GM23338 (cell line): ENCODE results near the gene TMEM35A.

Experiments used
- EZH2 ChIP-seq: fragments of 200-600 bp; sonication (generic); IDR thresholded peaks from one replicate; pipeline ENCODE4 v1.8.0; 2017; ENCODE audit warnings: antibody characterized with exemption, mild to moderate bottlenecking, low read depth; ENCODE audit not compliant: unreplicated experiment
- EZH2phosphoT487 ChIP-seq: fragments of 200-600 bp; sonication (generic); IDR thresholded peaks from one replicate; pipeline ENCODE4 v1.8.1; 2018; ENCODE audit warnings: antibody characterized with exemption; ENCODE audit not compliant: unreplicated experiment
- POLR2AphosphoS5 ChIP-seq: IDR thresholded peaks from 2 replicates; pipeline ENCODE4 v1.6.1; 2016; ENCODE audit warnings: antibody characterized with exemption, low read depth
- STAT1 ChIP-seq: IDR thresholded peaks from one replicate; pipeline ENCODE4 v1.6.1; 2016; ENCODE audit warnings: antibody characterized with exemption; ENCODE audit not compliant: unreplicated experiment
- TF ChIP-seq, protein P1 (sequence below), 2 experiments: fragments of 200-600 bp in 1 of 2; sonication (generic) in 1 of 2; conservative IDR thresholded peaks; 2 replicates each; pipeline versions ENCODE4 v1.5.1 to v1.6.1; 2016 to 2017; ENCODE audit warnings: antibody characterized with exemption in 2 of 2, low read depth in 2 of 2, mild to moderate bottlenecking in 2 of 2, moderate library complexity in 1 of 2
- TF ChIP-seq, protein P2 (sequence below): IDR thresholded peaks from one replicate; pipeline ENCODE4 v1.6.1; 2018; ENCODE audit warnings: antibody characterized with exemption; ENCODE audit not compliant: unreplicated experiment

DNA sequence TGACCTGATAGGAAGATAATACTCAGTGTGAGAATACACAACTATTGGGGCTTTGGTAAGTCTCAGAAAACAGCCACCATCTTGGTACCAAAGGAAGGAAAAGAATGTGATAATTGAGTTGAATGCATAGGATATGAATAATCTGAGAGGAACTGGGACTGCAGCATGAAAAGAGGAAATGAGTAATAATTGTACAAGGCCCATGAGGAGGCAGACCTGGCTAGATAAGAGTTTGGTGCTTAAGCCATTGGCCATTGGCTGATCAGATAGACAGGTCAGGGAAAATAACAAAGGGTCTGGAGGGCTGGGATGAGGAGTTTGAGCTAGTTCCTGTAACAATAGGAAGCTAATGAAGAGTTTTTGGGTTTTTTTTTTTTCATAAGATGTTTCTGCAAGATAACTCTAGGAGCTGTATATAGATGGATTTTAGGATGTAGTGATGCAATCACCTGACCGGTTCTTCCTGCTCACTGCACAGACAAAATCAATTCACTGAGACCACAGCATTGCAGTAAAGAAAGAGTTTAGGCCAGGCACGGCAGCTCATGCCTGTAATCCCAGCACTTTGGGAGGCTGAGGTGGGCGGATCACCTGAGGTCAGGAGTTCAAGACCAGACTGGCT, 21.5 kb upstream of the TMEM35A start:
- TF ChIP-seq, protein P1, sequence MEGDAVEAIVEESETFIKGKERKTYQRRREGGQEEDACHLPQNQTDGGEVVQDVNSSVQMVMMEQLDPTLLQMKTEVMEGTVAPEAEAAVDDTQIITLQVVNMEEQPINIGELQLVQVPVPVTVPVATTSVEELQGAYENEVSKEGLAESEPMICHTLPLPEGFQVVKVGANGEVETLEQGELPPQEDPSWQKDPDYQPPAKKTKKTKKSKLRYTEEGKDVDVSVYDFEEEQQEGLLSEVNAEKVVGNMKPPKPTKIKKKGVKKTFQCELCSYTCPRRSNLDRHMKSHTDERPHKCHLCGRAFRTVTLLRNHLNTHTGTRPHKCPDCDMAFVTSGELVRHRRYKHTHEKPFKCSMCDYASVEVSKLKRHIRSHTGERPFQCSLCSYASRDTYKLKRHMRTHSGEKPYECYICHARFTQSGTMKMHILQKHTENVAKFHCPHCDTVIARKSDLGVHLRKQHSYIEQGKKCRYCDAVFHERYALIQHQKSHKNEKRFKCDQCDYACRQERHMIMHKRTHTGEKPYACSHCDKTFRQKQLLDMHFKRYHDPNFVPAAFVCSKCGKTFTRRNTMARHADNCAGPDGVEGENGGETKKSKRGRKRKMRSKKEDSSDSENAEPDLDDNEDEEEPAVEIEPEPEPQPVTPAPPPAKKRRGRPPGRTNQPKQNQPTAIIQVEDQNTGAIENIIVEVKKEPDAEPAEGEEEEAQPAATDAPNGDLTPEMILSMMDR (conservative IDR thresholded peaks at IDR 0.05; ENCODE audit: low read depth in 2 of 2): no peak
- TF ChIP-seq EZH2 (no peak), POLR2AphosphoS5 (no peak), STAT1 (no peak), EZH2phosphoT487 (no peak)
- TF ChIP-seq, protein P2, sequence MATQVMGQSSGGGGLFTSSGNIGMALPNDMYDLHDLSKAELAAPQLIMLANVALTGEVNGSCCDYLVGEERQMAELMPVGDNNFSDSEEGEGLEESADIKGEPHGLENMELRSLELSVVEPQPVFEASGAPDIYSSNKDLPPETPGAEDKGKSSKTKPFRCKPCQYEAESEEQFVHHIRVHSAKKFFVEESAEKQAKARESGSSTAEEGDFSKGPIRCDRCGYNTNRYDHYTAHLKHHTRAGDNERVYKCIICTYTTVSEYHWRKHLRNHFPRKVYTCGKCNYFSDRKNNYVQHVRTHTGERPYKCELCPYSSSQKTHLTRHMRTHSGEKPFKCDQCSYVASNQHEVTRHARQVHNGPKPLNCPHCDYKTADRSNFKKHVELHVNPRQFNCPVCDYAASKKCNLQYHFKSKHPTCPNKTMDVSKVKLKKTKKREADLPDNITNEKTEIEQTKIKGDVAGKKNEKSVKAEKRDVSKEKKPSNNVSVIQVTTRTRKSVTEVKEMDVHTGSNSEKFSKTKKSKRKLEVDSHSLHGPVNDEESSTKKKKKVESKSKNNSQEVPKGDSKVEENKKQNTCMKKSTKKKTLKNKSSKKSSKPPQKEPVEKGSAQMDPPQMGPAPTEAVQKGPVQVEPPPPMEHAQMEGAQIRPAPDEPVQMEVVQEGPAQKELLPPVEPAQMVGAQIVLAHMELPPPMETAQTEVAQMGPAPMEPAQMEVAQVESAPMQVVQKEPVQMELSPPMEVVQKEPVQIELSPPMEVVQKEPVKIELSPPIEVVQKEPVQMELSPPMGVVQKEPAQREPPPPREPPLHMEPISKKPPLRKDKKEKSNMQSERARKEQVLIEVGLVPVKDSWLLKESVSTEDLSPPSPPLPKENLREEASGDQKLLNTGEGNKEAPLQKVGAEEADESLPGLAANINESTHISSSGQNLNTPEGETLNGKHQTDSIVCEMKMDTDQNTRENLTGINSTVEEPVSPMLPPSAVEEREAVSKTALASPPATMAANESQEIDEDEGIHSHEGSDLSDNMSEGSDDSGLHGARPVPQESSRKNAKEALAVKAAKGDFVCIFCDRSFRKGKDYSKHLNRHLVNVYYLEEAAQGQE: no peak
